Esophagus muscularis mucosa (tissue), 4 donors: ENCODE results near the gene BTBD17.

Experiments used
- EP300 ChIP-seq: sonication (generic); formaldehyde crosslinking; IDR thresholded peaks from one replicate; pipeline ENCODE4 v1.6.1; 2017; ENCODE audit warnings: antibody characterized with exemption
- POLR2A ChIP-seq: fragments of 450-650 bp; IDR thresholded peaks from one replicate; pipeline ENCODE4 v1.6.1; 2017; ENCODE audit warnings: antibody characterized with exemption, moderate library complexity, mild to moderate bottlenecking, low read depth
- POLR2AphosphoS5 ChIP-seq, 2 donors: sonication (generic); formaldehyde crosslinking; IDR thresholded peaks; one replicate each; pipeline ENCODE4 v1.6.1; 2017; ENCODE audit warnings: antibody characterized with exemption in 2 of 2
- TF ChIP-seq, protein P1 (sequence below), 3 experiments: fragments of 200-600 bp in 2 of 3; fragments of 450-650 bp in 1 of 3; sonication (generic) in 2 of 3; IDR thresholded peaks; one replicate each; pipeline ENCODE4 v1.5.1; 2017 to 2019; ENCODE audit warnings: antibody characterized with exemption in 3 of 3, mild to moderate bottlenecking in 2 of 3, moderate library complexity in 1 of 3

DNA sequence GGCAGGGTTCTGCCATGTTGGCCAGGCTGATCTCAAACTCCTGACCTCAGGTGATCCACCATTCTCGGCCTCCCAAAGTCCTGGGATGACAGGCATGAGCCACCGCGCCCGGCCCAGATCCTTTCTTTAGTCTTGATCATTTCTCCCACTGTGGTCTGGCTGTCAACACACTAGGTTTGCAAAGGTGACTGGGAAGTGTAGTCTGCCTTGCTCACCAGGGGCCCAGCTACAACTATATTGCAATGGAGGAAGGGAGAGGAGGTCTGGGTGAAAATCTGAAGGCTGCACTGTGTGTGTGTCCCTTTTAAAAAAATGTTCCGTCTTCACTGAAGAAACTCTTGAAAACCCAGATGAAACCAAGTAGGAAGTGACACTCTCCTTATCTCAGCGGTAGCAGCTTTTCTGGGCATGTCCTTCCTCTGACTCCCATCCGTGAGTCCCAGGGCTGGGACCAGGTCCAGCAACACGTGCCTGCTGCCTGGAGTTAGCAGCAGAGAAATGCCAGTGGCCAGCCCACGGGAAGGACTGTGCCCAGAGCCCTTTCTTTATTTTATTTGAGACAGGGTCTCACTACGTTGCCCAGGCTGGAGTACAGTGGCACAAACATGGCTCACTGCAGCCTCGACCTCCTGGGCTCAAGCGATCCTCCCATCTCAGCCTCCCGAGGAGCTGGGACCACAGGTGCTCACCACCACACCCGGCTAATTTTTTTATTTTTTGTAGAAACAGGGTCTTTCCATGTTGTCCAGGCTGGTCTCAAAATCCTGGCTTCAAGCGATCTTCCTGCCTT lies 53.5 kb downstream of the BTBD17 start:
- TF ChIP-seq, protein P1, sequence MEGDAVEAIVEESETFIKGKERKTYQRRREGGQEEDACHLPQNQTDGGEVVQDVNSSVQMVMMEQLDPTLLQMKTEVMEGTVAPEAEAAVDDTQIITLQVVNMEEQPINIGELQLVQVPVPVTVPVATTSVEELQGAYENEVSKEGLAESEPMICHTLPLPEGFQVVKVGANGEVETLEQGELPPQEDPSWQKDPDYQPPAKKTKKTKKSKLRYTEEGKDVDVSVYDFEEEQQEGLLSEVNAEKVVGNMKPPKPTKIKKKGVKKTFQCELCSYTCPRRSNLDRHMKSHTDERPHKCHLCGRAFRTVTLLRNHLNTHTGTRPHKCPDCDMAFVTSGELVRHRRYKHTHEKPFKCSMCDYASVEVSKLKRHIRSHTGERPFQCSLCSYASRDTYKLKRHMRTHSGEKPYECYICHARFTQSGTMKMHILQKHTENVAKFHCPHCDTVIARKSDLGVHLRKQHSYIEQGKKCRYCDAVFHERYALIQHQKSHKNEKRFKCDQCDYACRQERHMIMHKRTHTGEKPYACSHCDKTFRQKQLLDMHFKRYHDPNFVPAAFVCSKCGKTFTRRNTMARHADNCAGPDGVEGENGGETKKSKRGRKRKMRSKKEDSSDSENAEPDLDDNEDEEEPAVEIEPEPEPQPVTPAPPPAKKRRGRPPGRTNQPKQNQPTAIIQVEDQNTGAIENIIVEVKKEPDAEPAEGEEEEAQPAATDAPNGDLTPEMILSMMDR (IDR thresholded peaks at IDR 0.05), result no peak
- TF ChIP-seq POLR2A (no peak), EP300 (no peak), POLR2AphosphoS5 (IDR thresholded peaks at IDR 0.05) (peak; percentile 26 to 34)
